NCI-H1092 treated with DMSO at 0.1 percent for 48 hours (cell line): ENCODE data around the gene FANCE.
A peak's percentile ranks its signal among the peaks of the same experiment; 100 is the strongest.

ENCODE experiments used
- DNase-seq: peaks from one replicate; lab custom pipeline; 2025; lab: John Stamatoyannopoulos, UW

FANCE gene

DNA sequence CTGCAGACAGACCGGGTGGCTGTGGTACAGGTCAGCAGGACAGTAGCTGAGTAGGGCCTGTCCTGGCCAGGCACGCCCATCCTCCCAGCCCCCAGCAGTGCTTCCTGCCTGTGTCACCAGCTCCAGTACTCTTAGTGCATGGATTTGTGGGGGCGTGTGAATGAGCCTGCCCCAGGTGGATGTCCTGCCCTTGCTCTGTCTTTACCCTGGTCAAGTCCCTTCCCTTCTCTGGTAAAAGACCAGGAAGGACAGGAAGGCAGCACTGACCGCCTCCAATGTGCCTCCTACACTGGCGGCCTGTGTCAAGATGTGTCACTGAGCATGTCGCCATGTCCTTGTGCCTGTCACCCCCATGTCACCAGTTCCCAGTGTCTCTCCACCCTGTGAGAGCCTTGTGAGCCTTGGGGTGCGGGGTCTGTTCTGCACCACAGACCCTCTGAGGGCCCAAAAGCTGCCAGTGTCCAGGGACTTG lies 32.8 kb downstream of the FANCE start:
- no peak for DNase-seq

DNA sequence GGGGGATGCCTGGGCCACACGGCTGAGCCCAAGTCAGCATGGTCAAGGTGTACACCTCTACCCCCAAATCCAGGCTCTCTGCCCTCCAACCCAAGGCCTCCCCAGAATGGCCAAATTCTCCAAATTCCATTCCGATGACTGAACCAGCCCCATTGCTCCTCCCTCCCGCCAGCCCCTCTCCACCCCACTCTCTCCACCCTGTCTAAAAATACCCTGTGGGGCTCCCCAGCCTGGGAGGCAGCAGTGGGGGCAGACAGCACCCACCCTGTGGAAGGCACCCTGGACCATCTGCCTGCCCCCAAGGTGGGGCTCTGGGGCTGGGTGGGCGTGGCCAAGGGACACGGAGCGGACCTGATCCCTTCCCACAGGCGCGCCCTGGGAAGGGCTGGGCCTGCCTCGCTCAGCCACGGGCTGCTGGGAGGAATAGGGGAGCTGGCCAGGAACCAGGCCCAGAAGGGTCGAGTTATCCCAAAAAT lies 33.3 kb downstream of the FANCE start:
- no peak for DNase-seq

DNA sequence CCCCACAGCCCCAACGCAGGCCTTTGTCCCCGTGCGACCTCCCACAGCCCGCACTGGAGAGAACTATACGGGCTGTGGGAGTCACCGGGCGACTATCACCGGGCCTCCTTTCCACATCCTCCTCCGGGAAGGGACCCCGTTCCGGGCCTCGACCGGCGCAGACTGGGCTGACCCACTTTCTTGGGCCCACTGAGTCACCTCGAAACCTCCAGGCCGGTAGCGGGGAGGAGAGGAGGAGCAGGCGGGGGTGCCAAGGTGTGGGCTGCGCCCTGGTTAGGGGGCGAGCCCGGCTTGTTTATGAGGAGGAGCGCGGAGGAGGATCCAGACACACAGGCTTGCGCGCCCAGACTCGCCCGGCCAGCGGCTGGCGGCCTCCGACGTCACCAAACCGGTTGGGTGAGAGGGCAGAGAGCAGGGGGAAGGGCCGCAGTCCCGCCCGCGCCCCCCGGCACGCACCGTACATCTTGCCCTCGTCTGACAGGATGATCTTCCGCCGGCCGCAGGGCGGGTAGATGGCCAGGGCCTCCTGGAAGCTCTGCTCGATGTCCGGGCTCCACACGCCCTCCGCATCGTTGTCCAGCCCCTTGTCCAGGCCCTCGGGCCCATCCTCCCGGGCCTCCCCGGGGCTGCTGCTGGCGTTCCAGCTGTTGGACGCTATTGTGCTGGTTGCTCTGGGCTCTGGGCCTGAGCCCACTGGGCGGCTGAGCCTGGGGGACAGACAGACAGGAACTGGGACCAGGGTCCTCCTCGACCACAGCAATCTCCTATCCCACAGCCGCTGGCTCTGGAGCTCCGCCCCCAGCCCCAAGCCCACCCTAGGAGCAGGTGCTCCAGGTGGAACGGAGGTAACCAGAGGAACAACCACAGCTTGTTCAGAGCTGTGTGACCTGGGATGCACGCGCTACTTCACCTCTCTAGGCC lies 34.1 kb downstream of the FANCE start:
- no peak for DNase-seq

DNA sequence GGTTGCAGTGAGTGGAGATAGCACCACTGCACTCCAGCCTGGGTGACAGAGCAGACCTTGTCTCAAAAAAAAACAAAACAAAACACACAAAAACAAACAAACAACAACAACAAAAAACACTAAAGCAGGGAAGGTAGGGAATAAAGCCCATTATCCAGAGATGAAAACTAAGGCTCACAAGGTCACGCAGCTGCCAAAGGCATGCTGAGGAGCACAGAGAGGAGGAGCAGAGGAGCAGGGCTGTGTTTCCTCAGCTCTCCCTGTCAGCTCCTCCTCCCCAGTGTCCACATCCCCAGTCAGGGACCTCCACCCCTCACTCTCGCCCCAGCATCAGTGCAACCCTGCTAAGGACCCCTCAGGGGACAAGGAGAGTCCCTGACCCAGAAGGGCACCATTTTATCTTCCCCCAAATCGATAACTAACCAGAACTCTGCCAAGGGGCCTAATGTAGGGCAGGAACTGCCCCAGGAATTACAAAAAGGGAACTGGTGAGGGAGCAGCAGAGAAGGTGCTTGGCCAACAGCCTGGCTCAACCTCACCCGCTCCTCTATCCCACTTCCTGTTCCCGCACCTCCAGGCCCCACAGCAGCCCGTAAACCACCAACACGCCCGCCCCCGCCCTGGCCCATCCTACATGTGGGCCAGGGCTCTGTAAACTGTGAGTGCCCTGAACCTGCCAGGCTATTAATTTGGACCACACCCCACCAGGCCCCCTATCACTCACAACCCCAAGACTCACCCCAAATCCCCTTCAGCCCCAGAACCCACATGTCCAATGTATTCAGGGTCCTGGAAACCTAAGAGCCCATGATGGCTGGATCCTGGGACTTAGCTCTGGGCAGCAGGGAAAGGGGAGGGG lies 35.7 kb downstream of the FANCE start:
- no peak for DNase-seq

DNA sequence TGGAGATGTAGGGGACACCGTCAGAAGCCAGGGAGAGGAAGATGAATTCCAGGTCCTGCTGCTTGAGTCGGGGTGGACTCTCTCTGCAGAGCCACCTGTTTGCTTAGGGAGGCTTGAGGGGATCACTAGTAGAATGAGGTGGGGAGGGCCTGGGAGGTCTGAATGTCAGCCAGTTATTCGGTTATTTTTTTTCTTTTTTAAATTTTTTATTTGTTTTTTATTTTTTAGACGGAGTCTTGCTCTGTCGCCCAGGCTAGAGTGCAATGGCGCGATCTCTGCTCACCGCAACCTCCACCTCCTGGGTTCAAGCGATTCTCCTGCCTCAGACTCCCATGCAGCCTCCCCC lies 36.4 kb downstream of the FANCE start:
- DNase-seq, result no peak

DNA sequence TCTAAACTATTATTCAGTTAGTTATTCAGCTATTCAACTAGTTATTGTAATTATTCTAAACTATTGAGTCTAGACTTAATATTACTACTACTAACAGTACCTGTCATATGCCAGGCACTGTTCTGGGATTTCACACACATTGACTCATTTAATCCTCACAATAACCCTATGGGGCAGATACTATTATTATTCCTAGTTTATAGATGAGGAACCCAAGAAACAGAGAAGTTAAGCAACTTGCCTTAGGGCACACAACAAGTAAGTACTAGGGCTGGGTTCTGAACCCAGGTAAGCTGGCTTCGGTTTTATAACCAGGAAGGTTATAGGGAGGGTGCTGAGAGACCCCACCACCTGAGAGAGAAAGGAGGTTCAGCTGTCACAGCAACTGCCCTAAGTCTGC lies 36.9 kb downstream of the FANCE start:
- DNase-seq, result peak; percentile 8

DNA sequence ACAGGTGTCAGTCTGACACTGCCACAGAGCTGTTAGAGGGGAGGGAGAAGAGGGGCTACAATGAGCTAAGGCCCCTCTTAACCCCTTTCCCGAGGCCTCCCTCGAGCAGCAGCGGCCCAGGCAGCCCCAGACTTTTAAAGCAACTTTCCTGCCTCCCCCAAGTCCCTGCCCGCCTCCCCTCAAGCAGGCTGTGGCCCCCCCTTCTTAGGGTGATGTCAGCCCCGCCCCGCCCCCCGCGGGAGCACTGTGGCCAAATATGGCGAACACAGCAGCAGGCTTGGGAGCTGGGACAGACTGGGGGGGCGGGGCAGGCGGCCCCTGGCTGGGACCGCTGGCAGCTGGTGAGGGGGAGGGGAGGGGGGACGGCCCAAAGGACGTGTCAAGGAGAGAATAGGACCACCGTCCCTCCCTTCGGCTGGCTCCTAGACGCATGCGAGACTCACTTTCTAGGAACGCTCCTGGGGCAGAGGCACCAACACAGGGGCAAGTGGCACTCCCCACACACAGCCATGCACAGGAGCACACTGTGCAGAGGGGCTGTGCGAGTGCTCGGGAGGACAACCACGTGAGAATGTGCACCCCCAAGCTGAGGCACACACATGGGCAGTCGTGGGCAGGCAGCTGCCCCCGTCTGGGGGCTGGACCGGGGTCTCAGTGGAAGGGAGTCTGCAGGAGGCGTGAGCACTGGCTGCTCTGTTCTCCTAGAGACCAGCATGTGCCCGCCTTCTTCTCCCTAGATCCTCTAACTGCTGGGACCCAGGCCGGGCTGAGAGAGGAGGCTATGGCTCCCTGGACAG lies 38.1 kb downstream of the FANCE start:
- no peak for DNase-seq

DNA sequence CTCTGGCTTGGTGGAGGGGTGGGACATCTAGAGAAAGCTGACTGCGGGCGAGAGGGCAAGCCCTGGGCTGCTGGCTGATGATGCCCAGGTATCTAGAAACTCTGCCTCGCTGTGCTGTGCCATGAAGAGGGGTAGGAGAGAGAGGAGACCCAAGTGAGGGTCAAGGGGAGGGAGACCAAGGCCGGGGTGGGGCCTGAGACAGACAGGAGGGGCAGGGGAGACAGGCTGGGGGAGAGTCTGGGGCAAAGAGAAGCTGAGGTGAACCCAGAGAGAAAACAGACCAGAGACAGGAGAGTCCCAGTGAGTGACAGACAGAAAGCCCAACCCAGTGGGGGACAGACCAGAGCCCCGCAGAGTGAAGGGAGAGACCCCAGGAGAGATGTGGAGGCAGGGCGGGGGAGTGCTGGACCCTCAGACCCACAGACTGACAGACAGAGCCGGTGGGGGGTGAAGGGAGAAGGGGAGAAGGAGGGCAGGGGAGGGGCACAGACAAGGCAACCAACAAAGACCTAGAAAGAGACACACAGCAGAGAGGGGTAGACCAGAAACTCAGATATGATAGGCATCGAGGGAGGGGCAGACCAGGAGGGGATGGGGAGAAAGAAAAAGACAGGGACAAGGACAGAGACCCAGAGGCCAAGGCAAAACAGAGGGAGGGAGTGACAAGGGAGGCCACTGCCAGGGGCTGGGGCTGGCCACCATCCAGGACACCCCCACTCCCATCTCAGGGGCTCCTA lies 38.9 kb downstream of the FANCE start:
- DNase-seq, result no peak

DNA sequence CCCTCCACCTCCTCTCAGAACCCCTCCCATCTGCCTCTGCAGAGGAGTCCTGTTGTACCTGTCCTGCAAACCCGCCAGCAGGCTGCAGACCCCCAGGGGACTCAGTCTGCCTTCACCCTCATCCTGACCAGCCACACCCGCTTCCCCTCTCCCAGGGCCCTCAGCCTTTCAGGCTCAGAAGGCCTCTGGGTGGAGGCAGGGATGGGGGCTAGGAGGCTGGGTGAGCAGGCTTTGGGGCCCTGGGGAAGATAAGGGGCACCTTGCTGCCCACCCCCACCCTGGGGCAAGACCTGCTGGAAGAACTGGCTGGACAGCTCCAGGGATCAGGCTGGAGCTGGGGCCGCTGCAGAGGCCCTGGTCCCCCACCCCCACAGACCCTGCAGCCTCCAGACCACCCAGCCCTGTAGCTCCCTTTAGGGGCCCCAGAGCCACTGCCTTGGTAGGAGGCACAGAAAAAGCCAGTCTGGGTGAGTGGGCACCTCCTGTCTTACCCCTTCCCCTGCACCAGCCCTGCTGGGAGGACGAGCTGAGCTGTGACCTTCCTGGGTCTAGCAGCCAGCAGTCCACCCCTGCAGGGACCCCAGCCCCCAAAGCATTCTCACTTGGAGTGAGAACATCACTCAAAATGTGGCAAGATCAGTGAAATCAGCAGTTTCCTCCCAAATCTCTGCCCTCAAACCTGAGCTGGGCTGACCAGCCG lies 39.6 kb downstream of the FANCE start:
- no peak for DNase-seq

DNA sequence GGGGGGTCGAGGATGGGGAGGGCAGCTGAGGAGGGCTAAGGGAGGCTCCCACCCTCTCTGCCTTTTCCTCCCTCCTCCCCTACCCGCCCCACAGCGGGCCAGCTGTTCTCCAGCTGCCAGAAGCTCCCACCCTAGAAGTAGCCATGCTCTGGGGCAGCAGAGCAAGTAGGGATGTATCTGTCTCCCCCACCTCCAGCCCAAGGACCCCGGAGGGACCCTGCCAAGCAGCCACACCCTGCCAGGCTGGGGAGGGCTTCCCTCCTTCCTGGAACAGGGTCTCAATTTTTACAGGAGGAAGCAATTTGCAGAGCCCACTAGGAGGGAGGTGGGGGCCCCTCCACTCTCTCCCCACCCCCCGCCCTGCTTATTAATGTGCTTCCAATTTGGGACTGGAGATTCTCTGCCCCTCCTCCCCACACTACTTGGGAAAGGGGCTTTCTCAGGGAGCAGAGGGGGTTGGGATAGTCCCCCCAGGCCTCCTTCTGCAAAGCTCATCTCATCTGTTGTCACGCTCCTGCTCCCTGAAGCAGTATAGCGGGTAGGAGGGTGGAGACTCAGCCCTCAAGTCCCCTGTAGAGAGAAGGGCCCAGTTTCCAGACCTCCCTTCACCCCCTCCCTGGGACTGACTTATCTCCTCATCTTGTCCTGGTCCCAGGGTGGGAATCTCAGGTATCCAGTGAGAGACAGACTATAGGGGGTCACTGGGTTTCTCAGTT lies 40.3 kb downstream of the FANCE start:
- DNase-seq, result no peak

DNA sequence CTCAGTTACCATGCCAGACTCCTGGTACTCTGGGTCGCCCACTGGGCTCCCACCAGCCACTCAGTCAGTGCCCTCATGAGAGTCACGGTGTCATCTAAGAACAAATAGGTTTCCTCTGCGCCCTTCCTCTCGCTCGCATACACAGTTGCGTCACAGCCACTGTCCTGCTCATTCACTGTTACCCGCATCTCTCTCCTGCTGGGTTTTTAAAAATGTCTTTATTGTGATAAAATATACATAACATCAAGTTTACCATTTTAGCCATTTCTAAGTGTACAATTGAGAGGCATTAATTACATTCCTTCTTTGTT lies 40.8 kb downstream of the FANCE start:
- DNase-seq, result no peak

DNA sequence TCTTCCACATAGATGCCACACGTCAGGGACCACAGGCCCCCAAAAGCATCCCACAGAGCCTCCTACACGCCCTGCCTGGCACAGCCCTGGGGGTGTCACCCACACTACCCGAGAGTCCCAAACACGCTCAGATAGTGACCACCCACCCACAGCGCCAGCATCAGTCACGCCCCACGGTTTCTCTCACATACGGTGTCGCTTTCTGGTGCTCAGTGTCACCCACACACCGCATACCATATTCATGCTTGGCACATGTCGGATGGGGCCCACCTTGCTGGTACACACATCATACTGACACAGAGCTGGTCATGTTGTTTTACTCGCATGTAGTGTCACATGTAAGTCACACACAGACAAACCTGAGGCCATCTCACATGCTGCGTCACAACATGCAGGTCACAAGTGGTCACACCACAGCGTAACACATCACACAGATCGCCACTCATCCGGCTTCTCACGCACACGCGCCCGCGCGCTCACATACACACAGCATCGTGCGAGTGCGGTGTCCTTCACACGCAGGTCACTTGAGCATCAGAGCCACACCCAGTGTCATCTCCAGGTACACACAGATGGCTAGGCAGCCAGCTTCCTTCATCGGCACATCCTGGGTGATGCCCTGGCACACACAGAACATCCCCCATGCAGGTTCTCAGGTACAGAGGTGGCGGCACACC lies 41.3 kb downstream of the FANCE start:
- DNase-seq, result no peak

DNA sequence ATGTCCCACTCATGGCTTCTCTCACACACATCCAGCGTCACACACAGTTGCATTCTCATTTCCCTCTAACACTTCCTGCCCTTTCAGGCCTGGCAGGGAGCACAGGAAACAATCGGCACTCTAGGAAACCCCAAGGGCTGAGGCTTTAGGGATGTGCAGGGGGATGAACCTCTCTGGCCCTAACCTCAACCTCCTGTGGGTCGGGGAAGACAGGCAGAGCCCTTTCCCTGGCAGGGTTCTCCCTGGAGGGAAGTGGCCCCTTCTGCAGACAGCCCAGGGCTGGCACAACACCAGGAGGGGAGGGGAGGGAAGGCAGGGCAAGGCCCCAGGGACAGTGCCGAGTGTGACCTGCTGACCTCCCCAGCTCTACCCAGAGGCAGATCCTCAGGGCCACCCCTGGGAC lies 42.0 kb downstream of the FANCE start:
- DNase-seq, result no peak

DNA sequence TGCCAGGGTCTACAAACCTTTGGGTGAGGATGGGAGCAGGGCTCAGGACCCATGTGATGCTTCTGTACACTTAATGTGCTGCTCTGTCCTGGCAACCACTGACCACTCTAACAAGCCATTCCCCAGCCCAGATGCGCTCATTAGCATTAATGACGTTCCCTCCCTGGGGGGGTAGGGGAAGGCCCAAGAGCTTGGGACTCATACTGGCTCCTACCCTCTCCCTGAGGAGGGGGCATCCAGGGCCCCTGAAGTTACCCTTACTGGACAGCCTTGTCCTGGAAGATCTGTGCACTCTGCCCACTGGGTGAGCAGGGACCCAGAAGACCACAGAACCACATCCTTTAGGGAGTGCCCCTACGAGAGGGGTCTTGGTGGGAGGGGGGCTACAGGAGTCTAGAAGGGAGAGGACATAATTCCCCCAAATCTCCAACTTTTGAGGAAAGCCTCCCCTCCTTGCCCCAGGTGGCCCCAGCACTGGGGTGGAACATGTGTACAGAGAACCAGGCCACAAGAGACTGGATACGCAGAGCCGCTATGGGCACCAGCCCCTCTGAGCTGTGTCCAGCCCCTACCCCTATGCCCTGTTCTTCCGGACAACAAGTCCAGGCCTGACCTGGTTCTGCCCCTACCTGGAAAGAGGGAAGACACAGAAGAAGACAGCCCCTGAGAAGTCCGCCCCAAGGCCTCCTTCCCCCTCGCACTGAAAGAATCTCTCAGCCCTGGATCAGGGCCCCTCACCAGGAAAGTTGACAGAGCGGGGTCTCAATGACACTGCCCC lies 43.3 kb downstream of the FANCE start:
- no peak for DNase-seq

DNA sequence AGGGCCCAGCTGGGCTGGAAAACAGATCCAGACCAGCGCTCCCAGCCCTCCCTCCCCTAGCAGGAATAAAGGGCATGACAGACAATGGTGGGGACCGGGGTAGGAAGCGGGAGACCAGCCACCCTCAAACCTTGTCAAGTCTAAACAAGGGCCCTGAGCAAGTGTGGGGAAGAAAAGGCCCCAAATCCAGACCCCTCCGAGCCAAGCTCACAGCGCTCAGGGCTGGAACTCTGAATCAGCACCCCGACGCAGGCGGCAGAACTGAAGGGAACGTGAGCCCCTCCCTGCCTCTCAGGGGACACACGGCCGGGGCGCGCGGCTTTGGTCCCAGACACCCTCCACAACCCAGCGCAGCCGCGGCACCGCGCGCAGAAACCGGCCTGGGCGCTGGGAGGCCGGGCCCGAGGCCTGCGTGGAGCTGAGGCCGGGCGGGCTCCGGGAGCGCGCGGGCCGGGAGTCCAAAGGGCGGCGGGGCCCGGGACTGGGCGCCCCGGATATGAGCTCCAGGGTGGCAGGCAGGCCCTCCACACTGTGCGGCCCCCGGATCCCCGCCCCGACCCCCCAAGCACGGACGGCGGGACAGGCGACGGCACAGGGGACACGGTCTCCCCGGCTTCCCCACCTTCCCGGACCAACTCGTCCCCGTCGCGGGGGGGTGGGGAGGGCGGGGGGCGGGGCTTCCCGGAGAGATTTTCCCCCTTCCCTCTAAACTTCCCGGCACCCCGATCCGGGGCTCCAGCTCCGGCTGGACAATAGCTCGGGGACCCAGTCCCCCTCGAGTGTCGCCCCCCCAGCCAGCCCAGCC lies 44.1 kb downstream of the FANCE start:
- DNase-seq, result no peak

DNA sequence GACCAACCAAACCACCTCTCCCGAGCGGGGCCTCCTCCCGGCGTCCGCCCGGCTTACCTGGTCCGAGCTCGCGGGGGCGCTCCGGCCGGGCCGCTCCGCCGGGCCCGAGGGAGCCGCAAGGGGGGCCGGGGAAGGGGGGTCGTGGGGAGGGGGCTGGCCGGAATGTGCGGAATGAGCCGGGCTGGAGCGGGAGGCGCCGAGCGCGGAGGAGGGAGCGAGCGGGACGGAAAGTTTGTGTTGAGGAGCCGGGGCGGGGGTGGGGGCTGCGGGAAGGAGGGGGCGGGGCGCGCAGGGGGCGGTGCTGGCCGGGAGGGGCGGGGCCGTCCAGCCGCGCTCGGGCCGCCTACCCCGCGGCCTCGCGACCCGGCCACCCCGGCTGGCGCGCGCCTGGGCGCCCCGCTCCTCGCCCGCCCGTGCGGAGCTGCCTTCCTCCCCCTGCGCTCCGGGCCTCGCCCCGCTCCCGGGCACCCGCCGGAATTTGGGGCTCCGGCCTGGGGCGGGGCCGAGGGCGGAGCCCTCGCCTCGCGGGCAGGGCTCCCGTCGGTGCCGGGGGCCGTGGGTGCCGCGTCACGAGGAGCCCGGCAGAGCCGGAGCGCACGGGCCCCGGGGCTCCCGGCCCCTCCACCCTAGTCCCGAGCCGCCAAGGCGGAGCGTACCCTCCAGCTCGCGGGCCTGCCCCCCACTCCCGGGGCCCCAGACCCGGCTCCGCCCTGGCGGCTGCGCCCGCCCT lies 44.9 kb downstream of the FANCE start, which contains the start of gene TEAD3:
Gene TEAD3 (minus strand): TSS at position 239 of the 730 bp plus-strand sequence.
- DNase-seq, result no peak
